ENCODE results near the gene QRSL1.
"Not testable (repeated sequence)": the region's sequence is repeated elsewhere in the genome, so short reads cannot be mapped to it uniquely, and the experiment has no call there.

QRSL1 gene, protein sequence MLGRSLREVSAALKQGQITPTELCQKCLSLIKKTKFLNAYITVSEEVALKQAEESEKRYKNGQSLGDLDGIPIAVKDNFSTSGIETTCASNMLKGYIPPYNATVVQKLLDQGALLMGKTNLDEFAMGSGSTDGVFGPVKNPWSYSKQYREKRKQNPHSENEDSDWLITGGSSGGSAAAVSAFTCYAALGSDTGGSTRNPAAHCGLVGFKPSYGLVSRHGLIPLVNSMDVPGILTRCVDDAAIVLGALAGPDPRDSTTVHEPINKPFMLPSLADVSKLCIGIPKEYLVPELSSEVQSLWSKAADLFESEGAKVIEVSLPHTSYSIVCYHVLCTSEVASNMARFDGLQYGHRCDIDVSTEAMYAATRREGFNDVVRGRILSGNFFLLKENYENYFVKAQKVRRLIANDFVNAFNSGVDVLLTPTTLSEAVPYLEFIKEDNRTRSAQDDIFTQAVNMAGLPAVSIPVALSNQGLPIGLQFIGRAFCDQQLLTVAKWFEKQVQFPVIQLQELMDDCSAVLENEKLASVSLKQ
- total RNA-seq, result 12.3 to 37.2 (median 27.8) reads per million in 18 experiments

DNA sequence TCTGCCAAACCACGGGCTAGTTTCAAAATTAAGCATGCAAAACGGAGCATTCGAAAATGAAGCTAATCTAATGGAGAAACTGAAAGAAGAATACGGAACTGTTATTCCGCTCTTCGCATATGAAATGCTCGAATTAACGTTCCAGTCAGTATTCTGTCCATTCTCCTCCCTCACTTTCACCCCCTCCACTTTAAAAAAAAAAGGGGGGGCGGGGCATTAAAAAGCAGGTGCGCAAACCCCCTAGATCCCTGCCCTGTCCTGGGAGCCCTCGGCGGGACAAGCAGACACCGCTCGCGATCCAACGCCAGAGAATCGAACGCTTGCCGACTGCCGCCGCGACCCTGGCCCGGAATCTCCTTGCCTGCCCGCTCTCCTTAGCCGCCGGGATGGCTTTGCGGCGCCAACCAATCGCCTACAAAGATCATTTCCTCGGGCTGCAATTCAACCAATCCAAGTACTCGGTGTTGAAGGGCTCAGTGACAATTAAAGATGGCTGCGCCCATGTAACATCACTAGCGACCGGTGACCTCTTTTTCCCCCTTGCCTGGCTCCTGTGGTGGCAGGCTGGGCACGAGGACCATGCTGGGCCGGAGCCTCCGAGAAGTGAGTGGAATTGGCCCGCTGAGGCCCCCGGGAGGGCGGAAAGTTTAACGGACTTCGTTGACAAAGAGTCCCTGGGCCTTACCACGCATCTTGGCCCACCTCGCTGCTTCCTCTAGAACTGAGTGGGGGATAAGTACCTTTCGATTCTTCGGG is at the start of gene QRSL1, which contains the start of gene RTN4IP1:
QRSL1 (plus strand) TSS at position 476 of the 756 bp plus-strand sequence; CDS start at position 580, 104 bp downstream.
RTN4IP1 (minus strand) TSS at position 396 of the 756 bp plus-strand sequence. CDS start 477 bp downstream, outside the sequence.
- DNase-seq, result peak; percentile 92 to 93

DNA sequence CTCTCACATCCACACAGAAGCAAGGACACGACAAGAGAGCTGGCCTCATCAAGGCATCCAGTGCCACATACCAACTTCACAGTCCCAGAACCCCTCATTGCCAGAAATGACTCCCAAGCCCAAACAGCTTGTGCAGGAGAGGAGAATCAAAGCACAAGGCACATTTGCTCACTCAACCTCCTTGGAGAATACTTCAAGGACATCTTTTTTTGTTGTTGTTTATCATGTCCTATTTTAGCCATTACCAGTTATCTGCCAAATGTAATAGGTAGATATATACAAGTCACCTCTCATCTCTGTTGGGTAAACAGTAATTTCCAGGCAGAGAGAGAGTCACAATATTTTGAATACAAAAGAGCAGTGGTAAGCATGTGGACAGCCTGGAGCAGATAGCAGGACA is 47.9 kb upstream of the QRSL1 start:
- no peak for DNase-seq

DNA sequence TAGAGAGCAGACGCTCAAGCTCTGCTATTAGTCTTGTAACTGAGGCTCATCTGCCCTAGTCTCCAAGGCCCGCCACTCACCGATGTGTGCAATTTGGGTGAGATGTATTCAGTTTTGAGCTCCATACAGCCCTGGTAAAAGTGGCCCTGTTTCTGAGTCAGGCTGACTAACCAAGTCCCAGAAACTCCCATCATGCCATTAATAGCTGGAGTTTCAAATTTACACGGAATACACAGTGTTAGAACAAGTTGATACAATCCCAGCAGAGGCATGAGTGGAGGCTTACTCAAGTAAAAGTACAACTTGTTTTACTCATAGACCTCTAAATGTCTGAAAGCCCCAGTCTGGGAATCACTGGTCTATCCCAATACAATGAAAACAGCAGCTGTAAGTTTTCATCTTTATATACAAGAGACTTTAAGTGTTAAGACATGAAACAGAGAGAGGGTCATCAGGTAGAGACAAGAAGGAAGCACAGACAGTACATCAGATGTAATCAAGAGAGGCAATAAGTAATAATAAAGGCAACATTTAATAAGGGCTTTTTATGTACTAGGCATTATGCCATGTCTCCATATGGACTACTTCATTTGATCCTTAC is 42.5 kb upstream of the QRSL1 start:
- no peak for DNase-seq

DNA sequence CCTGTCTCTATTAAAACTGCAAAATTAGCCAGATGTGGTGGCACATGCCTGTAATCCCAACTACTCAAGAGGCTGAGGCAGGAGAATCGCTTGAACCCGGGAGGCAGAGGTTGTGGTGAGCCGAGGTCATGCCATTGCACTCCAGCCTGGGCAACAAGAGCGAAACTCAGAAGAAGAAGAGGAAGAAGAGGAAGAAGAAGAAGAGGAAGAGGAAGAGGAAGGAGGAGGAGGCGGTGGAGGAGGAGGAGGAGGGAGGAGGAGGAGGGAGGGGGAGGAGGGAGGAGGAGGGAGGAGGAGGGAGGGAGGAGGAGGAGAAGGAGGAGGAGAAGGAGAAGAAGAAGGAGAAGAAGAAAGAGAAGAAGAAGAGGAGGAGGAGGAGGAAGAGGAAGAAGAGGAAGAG is 40.4 kb upstream of the QRSL1 start:
- not testable (repeated sequence) for DNase-seq

DNA sequence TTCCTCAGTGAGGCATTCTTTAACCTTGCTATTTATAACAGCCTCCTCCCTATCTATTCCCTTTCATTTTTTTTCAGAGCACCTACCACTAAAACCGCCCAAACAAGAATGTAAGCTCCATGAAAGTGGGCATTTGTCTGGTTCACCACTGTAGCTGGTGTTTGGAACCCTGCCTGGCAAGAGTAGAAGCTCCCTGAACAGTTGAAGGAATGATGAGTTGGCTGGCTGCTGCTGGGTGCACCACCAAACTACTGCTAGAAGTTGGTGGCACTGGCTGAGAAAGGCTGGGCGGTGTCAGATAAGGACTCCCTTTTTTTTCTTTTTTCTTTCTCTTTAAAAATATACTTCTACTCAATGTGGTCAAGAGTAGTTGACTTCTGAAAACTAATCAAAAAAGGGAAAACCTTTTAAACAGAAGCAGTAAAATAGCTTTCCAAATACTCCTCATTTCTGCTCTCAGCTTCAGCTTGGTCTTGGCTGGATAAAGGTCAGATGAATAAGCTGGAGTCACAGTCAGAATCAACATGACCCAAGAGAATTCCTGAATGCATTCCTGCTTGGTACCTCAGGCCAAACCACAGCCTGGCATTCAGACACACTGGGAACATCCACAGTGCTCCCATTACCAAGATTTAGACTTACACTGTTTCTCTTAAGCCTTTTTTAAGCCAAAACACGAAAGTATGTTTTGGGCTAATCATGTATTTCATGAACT is 38.1 kb upstream of the QRSL1 start:
- DNase-seq, result no peak

DNA sequence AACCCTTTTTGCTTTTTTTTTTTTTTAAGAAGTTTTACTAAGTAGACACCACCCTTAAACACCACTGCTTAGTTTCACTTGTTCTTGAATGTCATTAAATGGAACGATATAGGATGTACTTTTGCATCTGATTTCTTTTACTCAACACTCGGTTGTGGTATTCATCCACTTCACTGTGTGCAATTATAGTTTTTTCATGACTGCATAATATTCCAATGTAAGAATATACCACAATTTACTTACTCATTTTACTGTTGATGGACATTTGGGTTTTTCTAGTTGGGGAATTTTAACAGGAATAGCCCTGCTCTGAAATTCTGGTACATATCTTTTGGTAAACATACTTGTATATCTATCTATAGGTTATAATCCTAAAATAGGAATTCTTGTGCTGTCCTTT is 29.9 kb upstream of the QRSL1 start:
- DNase-seq, result no peak

DNA sequence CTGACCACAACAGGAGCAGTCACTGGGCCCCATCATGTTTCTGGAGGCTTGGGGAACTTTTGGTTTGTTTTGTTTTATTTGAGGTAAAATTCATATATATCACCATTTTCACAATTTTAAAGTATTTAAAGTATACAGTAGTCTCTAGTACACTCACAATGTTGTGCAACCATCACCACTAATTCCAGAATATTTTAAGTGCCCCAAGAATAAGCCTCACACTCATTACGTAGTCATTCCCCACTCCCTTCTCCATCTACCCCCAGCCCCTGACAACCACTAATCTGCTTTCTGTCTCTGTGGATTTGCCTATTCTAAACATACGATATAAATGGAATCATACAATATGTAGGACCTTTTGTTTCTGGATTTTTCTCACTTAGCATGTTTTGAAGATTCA is 29.0 kb upstream of the QRSL1 start:
- DNase-seq, result no peak

DNA sequence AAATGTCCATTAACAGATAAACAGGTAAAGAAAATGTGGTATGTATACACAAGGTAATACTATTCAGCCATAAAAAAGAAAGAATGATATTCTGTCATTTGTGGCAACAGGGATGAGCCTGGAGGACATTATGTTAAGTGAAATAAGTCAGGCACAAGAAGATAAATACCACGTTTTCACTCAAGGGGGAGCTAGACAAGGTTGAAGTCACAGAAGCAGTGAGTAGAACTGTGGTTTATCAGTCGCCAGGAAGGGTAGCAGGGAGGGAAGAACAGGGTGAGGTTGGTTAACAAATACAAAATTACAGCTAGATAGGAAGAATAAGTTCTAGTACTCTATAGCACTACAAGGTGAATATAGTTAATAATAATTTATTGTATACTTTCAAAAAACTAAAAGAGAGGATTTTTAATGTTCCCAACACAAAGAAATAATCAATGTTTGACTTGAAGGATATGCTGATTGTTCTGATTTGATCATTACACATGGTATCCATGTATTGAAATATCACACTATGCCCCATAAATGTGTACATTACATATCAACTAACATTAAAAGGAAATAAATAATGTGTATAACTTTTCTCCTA is 21.2 kb upstream of the QRSL1 start:
- DNase-seq, result peak; percentile 65 to 69

DNA sequence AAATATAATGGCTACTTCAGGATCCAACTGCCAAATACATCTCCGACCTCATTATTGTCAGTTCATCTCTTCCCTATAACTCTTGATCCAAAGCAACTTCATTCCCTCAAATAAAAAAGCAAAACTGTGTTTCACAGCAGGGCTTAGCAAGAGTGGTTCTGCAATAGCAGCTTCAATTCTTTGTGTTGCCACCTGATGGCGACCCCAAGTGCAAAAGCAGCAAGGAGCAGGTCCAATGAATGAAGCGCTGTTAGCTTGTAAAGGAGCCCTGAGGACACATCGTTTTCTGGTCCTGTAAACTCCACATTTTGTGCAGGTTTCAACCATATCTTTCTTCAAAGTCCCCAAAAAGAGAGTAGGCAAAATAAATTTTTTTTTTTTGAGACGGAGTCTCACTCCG is 19.7 kb upstream of the QRSL1 start:
- DNase-seq, result peak in 1 of 2 donors; percentile 11

DNA sequence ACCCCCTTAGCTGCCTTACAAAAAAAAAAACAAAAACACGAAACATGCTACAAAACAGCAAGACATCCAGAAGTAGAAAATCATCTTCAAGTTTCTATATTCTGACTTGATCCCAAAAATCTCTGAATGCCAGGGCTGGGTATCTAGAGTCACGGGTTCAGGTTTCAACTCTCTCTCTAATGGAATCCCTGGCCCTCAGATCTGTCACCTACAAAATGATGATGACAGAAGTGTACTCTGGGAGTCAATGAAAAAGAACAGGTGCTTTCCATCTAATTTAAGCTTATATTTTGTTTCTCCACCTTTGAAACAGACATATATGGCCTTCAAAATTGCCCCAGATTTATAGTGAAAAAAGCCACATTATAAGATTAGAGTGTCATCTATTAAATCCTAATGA is 18.3 kb upstream of the QRSL1 start:
- no peak for DNase-seq

DNA sequence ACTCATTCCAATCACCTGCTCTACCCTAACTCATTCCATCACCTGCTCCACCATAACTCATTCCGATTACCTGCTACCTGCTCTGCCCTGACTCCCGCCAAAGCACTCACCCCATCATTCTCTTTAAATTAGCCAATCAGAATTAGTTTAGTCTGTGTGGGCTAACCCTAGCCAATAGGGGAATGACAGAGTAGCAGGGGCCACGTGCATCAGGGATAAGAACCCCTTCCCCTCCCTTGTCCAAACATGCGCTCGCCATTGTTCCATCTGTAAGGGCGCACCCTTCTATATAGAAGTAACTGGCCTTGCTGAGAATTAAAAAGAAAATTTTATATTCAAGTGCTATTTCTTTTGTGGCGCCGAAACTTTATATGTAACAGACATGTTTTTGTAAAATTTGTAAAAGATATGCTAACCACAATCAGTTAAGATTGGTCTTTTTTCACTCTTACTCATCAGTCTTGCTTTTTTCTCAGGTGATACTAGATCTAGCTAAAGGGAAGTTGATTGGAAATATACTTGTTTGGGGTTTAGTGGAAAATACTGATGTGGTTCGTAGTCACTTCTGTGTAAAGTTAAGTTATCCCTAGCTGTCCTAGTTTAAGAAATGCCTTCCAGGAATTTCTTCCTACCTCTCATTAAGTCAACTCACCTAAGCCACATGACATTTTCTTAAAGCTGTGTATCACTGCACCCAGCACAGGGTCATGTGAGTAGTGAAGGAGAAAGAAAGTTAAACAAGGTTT is 16.5 kb upstream of the QRSL1 start:
- no peak for DNase-seq

DNA sequence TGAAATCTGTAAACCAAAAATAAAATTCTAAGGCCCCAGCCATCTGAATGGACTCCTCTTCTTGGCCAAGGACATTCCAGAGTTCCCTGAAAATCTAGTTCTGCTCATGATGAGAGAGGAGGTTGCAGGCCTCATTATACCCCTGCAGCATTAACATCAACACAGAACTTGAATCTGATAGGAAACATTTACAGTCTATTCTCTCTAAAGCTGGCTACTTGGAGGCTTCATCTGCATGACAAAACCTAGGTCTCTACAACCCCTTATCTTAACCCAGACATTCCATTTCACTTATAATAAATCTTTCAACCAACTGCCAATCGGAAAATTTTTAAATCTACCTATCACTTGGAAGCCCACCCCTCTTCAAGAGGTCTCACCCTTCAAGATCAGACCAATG is 15.8 kb upstream of the QRSL1 start:
- DNase-seq, result no peak

DNA sequence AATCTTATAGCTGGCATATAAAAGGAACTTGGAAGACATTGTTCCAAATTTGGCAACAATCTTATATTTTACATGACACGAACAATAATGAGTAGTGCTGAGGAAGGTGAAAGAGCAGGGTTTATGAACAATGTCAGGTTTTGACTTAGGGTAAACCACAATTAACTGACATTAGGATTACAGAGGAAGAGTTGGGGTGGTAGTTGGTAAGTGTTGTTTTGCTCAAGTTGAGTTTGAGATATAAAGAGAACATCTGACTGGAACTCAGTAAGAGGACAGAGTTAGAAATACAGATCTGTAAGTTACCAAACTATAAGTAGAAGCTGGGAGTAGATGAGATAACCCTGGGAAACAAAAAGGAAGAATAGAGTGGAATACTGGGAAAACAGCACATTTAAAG is 15.2 kb upstream of the QRSL1 start:
- DNase-seq, result no peak

DNA sequence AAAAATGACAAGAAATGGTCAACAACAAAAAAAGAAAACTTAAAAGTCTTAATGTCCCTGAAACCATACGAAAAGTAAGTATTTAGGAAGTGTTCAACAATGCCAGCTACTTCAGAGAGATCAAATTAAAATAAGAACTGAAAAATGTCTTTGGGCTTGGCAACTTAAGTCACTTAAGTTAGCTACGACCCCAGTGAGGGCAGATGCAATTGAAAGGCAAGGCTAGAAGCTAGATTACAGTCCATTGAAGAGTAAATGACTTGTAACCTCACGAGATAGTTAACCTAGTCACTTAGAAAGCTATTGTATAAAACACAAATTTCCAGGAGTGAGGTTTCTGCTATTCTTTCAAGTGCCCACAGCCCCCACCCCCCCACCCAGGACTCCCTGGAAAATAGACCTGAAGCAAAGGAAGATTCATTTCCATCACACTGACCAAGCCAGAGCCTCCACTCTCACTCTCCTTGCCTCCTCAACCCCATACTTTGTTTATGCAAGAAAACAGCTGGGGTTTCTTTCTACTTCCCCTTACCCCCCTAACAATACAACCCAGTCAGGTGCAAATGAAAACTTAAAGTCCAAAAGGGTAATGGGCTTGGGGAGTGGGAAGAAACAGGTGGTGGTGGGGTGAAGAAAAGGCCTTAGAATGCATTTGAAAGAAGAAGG is 14.7 kb upstream of the QRSL1 start:
- DNase-seq, result no peak

DNA sequence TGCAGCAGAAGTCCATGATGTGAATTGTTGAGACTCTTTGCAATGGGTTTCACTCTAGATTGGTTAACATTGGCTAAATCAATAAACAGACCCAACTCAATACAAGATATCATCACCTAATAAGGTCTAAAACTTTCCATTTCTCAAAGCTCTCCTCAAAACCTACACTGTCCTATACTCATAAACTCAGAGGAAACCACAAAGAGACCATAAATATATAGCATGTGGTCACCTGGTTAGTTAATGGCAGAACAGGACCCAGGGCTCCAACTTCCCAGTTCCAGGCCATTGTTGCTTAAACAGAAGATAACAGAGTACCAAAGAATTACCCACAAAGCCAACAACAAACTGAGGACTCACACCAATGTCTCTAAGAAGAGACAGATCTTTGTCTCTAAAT is 12.1 kb upstream of the QRSL1 start:
- DNase-seq, result no peak

DNA sequence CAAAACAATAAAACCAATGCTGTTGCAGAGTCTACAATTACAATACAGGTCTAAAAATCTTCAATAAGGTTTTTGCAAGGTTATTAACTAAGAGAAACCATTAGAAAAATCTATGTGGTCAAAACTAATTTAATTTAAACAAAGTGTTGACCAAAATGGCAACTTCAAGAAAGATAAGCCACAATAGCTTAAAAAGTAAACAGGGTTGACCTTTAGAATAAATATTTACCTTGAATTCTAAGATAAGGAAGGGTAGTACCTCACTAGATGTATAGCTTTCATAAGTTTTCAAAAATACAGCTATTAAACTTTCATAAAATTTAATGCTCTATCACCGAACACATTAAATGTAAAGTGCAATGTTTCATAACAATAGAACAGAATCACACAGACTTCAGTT is 11.5 kb upstream of the QRSL1 start:
- DNase-seq, result no peak

DNA sequence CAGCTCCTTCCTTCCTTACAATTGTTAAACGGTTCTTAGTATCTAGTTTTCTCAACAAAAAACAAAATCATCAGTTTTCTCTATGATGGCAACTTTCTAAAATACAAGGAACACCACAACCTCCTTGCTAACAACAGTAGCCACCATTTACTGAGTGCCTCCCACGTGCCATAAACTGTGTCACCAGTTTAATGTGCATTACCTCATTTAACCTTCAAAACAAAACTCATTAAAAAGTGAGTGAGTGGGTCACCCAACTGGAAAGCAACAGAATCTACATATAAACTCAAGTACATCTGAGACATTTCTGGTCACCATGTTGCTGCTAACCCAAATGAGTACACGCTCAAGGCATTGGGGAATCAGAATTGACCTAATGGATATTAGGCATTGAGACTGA is 11.1 kb upstream of the QRSL1 start:
- DNase-seq, result no peak

DNA sequence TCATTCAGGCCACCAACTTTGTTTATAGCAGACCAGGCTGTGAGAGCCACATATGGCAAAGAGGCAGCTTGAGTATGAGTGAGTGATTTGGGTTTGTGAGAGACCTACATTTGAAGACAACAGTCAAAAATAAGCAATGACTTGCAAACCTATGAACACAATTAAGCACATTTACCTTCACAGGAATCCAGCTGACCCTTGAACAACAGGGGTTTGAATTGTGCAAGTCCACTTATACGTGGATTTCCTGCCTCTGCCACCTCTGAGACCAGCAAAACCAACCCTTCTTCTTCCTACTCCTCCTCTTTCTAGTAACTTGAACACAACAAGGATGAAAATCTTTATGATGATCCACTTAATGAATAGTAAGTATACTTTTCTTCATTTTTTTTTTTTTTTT is 10.2 kb upstream of the QRSL1 start:
- DNase-seq, result no peak

DNA sequence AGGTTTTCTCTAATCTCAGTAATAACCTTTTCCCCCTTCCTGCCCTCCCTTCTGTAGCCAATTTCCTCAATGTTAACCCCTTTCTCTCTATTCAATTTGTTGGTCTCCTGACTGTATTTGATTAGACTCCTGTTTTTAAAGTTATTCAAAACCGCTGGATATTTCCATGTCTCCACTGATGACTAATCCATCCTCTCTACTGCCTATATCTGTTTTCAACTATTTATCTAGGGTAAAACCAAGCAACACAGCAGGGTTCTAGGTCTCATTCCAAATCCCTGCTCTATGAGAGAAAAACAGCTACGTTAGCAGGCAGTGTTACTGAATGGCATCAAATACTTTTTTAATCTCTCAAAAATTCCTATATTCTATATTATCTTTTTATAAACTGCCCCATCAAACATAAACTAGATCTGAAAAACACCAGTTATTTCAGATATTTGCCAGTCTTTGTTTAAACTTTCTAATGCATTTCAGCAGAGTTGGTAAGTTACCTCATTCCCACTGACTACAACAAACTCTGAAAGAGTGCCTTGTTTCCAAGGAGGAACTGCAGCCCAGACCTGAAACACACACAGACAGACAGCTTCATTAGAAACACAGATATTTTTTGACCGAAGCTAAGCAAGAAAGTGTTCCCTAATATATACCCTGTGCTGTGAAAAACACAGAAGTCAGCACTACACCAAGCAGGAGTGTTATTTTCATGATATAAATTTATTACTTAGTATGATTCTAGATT is 8.3 kb upstream of the QRSL1 start:
- DNase-seq, result no peak

DNA sequence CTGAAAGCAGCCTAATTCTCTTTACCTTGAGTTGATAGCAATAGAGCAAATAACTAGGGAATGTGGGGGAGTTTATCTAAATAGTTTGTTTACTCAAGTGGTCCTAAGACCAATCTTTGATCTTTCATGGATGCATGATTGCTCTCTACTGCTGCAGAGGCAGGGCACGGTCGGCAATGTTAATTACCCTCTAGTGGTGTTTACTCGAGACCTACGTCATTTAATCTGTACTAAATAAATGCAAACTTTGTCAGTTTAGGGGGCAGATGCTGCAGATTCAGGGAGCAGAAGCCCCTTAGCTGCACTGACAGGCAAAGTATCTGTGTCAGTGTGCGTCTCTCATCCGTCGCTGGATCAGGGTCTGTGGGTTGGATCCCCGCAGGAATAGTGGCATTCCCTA is 7.0 kb upstream of the QRSL1 start:
- DNase-seq, result no peak
